HG03378 (cell line): ENCODE results near the gene KDM4F.
"Not testable (repeated sequence)": the region's sequence is repeated elsewhere in the genome, so short reads cannot be mapped to it uniquely, and the experiment has no call there.

Source experiments
- ATAC-seq: cut with Tn5 transposase; IDR thresholded peaks from one replicate; pipeline ENCODE4 v1.9.1; 2021; ENCODE audit warnings: mild to moderate bottlenecking, moderate library complexity; ENCODE audit not compliant: unreplicated experiment

KDM4F gene

GRCh38 chr11:95049122-95049521 is at the start of gene KDM4F:
Gene KDM4F, plus strand, starts transcription at chr11:95049422.
- not testable (repeated sequence) for ATAC-seq

DNA sequence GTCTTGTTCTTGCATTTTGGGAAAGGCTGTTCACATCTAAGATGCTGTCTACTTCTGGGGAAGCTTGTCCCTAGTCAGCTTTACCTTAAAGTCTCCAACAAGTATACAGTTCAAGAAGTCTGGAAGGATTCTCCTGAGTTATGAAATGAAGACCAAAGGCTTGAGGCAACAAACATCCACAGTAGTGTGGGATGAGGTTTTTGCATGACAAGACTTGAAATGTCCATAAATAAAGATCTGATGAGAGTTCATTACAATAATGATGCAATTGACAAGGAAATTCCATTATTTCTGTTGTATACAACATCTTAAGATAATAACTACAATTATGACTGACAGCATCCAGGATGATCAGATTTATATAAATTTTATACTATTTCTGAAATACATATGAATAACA is 45.5 kb upstream of the KDM4F start:
- no peak for ATAC-seq

DNA sequence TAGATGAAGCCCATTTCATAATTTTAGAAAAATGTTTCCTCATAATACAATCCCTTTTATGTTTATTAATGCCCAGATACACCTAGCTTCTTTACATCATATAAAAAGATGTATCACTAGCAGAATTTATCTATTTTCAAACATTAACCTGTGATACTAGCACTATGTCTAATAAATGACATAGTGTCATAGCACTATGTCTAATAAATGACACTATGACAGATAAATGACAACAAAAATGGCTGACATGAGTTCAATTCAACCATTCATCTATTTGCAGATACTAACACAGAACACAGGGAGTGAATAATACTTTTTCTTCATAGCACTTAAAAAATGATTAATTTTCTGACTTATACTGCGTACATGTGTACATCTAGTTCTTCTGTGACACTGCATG is 43.6 kb upstream of the KDM4F start:
- ATAC-seq, result no peak

- no peak for ATAC-seq
These were observed 37.8 kb upstream of the KDM4F start for GRCh38 chr11:95011376-95011775.

- no peak for ATAC-seq
These were observed 34.9 kb upstream of the KDM4F start for GRCh38 chr11:95014184-95014821.

GRCh38 chr11:95016139-95016538 is 33.1 kb upstream of the KDM4F start:
- no peak for ATAC-seq

GRCh38 chr11:95021468-95021867 is 27.8 kb upstream of the KDM4F start:
- ATAC-seq, result not testable (repeated sequence)

DNA sequence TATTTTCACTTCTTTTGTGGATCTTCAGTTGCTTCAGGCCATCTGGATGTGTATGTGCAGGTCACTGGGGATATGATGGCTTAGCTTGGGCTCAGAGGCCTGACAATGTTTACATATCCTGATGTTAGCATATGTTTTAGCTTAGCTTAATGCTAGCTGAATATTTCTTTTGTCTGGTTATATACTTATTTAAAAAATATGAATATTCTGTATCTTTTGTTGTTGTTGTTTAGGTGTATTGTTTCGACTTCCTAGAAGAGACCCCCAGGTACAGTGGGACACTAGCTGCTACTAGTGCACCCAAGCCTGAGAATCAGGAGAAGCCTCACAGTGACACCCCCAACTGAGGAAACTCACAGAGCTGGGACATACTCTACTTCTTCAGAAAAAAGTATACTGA is 24.3 kb upstream of the KDM4F start, which contains the start of gene KDM4E:
TSS of gene KDM4E (plus strand) at position 301 of the 400 bp plus-strand sequence. CDS start 300 bp downstream, outside the sequence.
- no peak for ATAC-seq

DNA sequence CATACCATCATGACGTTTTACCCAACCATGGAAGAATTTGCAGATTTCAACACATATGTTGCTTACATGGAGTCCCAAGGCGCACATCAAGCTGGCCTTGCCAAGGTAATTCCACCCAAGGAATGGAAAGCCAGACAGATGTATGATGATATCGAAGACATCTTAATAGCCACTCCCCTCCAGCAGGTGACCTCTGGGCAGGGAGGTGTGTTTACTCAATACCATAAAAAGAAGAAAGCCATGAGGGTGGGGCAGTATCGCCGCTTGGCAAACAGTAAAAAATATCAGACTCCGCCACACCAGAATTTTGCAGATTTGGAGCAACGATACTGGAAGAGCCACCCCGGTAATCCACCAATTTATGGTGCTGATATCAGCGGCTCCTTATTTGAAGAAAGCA is 23.6 kb upstream of the KDM4F start:
- ATAC-seq, result not testable (repeated sequence)

- ATAC-seq, result no peak
These were observed 20.9 kb upstream of the KDM4F start for GRCh38 chr11:95028357-95028756.

GRCh38 chr11:95033051-95033450 is 16.2 kb upstream of the KDM4F start:
- no peak for ATAC-seq

- no peak for ATAC-seq
These were observed 13.9 kb upstream of the KDM4F start for GRCh38 chr11:95035316-95035715.

DNA sequence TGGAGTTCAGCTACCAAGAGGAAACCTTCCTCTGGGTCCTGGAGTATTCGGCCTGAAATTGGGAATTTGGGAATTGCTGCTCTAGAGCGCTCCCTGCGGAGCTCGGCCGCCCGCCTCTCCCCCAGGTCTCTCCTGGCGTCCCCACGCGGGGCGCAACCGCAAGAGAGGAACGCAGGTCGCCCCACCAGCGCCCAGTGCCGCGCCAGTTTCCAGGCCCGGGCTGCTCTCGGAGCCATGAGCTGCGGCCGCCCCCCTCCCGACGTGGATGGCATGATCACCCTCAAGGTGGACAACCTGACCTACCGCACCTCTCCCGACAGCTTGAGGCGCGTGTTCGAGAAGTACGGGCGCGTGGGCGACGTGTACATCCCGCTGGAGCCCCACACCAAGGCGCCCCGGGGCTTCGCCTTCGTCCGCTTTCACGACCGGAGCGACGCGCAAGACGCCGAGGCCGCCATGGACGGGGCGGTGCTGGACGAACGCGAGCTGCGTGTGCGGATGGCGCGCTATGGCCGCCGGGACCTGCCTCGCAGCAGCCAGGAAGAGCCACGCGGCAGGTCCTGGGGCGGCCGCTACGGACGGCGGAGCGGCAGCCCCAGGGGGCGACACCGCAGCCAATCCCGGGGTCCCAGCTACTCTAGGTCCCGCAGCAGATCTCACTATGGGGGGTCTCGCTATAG is 11.7 kb upstream of the KDM4F start:
- ATAC-seq, result not testable (repeated sequence)

GRCh38 chr11:95042239-95042638 is 7.0 kb upstream of the KDM4F start:
- no peak for ATAC-seq

DNA sequence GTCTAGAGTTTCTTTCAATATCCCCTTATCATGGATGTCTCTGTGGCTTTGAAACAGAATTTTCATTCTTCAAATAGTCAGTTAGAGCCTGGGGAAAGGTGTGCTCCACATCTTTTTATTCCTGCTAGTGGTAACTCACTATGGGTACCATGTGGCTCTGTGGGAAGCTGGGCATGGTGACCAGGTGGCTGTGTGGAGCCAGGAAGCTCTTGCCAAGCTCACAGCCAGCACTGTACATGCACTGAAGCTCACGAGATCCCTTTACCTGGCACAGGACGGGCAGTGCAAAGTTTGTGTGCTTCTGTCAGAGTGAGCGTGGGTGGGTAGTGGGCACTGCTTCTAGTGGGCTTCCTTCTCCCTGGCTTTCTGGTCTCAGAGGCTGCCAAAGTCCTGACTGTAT is 6.3 kb upstream of the KDM4F start:
- ATAC-seq, result no peak

GRCh38 chr11:95044010-95044409 is 5.2 kb upstream of the KDM4F start:
- ATAC-seq, result no peak

- no peak for ATAC-seq
These were observed 3.4 kb upstream of the KDM4F start for GRCh38 chr11:95045812-95046211.

DNA sequence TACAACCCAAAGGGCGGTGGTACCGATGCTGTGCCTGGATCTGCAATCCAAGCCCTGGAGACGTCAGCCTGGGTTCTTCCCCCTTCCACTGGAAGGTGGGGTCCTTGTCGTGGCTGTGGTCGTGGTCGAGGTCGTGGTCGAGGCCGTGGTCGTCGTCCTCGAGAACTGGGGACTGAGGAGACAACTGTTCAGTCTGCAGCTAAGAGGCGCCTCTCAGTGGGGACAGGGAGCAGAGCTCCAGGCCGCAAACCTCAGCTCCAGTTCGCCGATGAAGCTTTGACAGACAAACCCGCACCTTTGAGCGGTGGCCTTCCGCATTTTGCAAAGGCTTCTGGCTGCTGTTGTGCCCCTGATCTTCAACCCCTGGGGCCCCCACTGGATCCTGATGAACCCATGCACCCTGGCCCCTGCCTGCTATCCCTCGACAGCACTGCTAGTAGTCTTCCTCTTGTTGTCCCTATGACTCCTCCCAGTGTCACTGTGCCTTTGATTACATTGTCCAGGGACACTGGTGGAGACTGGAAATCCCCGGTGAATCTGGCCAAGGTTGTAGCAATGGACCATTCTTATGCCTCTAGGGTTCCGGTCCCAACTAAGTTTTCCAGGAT is 1.5 kb downstream of the KDM4F start:
- no peak for ATAC-seq

DNA sequence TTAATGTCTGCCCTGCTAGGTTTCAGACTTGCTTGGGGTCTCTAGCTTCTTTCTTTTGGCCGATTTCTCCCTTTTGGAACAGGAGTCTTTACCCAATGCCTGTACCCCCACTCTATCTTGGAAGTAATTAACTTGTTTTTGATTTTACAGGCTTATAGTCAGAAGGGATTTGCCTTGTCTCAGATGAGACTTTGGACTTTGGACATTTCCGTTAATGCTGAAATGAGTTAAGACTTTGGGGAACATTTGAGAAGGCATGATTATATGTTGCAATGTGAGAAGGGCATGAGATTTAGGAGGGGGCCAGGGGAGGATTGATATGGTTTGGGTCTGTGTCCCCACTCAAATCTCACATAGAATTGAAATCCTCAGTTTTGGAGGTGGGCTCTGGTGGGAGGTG is 5.1 kb downstream of the KDM4F start:
- ATAC-seq, result no peak

GRCh38 chr11:95055283-95055897 is 6.2 kb downstream of the KDM4F start:
- peak; percentile 99 for ATAC-seq

GRCh38 chr11:95057959-95058358 is 8.7 kb downstream of the KDM4F start:
- ATAC-seq, result no peak

- no peak for ATAC-seq
These were observed 9.4 kb downstream of the KDM4F start for GRCh38 chr11:95058621-95059020.
